Measurements from ENCODE around the gene SARS1. TPM values are rescaled to one million over a fixed set of nuclear protein-coding genes. Genes with fewer than 3 reads are reported as not detected.

Gene SARS1
- total and polyA plus RNA-seq, 2 of the 13 experiments (the other 11 are each of a cell fraction or from before 2014, with no cell fraction given) = 103 to 134 TPM

- TF ChIP-seq THAP7 (CRISPR knock-in tag; IDR thresholded peaks at IDR 0.05) (no peak), MYNN (CRISPR knock-in tag; IDR thresholded peaks at IDR 0.05; ENCODE audit: low read depth) (no peak), ZNF639 (CRISPR knock-in tag; conservative IDR thresholded peaks at IDR 0.05) (no peak; the same call in 1 of the 2 replicates), MLLT10 (CRISPR knock-in tag; IDR thresholded peaks at IDR 0.05) (no peak), FOXK1 (CRISPR knock-in tag; IDR thresholded peaks at IDR 0.05; ENCODE audit: borderline replicate concordance, low read depth) (peak; percentile 65; the same call in 1 of the 2 replicates), HIC2 (CRISPR knock-in tag; IDR thresholded peaks at IDR 0.05; ENCODE audit: low read depth) (peak; percentile 78), AFF4 (CRISPR knock-in tag; IDR thresholded peaks at IDR 0.05) (no peak), HNF1A (IDR thresholded peaks at IDR 0.05; ENCODE audit: low read depth) (no peak), HNF1A (CRISPR knock-in tag; IDR thresholded peaks at IDR 0.05; ENCODE audit: borderline replicate concordance) (no peak; the same call in 1 of the 2 replicates), YEATS4 (CRISPR knock-in tag; IDR thresholded peaks at IDR 0.05; ENCODE audit: borderline replicate concordance) (peak; percentile 60; the same call in 1 of the 2 replicates)
Observed at GRCh38 chr1:109274533-109275476, 61.1 kb downstream of the SARS1 start (continued).

All from HepG2 (cell line).